Measurements from ENCODE around the gene SURF6.
"Not testable (repeated sequence)": the region's sequence is repeated elsewhere in the genome, so short reads cannot be mapped to it uniquely, and the experiment has no call there.

SURF6 gene

GRCh38 chr9:133303266-133304157 lies 32.5 kb downstream of the SURF6 start:
- peak; percentile 63 for DNase-seq (ENCODE audit: low spot score)
- H3K4me3 ChIP-seq = no peak overlapping the region
- no peak for TF ChIP-seq CTCF (IDR thresholded peaks at IDR 0.05)

GRCh38 chr9:133301253-133302230 lies 34.4 kb downstream of the SURF6 start:
- DNase-seq (ENCODE audit: low spot score) = peak; percentile 47
- no peak for TF ChIP-seq CTCF (IDR thresholded peaks at IDR 0.05)
- Histone ChIP-seq H3K27ac (no peak overlapping the region), H3K4me3 (no peak overlapping the region)

More at GRCh38 chr9:133303266-133304157, 32.5 kb downstream of the SURF6 start:
- H3K27ac ChIP-seq = no peak overlapping the region

- DNase-seq (ENCODE audit: low spot score) = peak; percentile 53
- H3K4me3 ChIP-seq, H3K27ac ChIP-seq: not testable (repeated sequence)
Observed at GRCh38 chr9:133299996-133300395, 36.0 kb downstream of the SURF6 start.

GRCh38 chr9:133294257-133294656 lies 41.7 kb downstream of the SURF6 start:
- Histone ChIP-seq H3K4me3 (no peak overlapping the region), H3K27ac (no peak overlapping the region)
- DNase-seq (ENCODE audit: low spot score) = no peak
- TF ChIP-seq CTCF (IDR thresholded peaks at IDR 0.05) = no peak

- DNase-seq (ENCODE audit: low spot score) = no peak
- H3K27ac ChIP-seq = no peak overlapping the region
- no peak overlapping the region for H3K4me3 ChIP-seq
- no peak for TF ChIP-seq CTCF (IDR thresholded peaks at IDR 0.05)
Observed at GRCh38 chr9:133290751-133291302, 45.2 kb downstream of the SURF6 start.

GRCh38 chr9:133286523-133286922 lies 49.5 kb downstream of the SURF6 start:
- no peak for DNase-seq (ENCODE audit: low spot score)
- Histone ChIP-seq H3K4me3 (no peak overlapping the region), H3K27ac (no peak overlapping the region)
- no peak for TF ChIP-seq CTCF (IDR thresholded peaks at IDR 0.05)

GRCh38 chr9:133285252-133285775 lies 50.7 kb downstream of the SURF6 start:
- no peak overlapping the region for H3K4me3 ChIP-seq
- TF ChIP-seq CTCF (IDR thresholded peaks at IDR 0.05) = no peak
- no peak for DNase-seq (ENCODE audit: low spot score)
- no peak overlapping the region for H3K27ac ChIP-seq

Data from coronary artery (tissue), 2 donors.